Stimulated activated CD8-positive, alpha-beta memory T cell treated with anti-CD3 and anti-CD28 coated beads, Interleukin-7, amount 100 ng/mL, for 48 hours (primary cell): Measurements from ENCODE around the gene C2orf42.
"Not testable (repeated sequence)": the region's sequence is repeated elsewhere in the genome, so short reads cannot be mapped to it uniquely, and the experiment has no call there.

Source experiments
- DNase-seq, 2 donors: peaks; one replicate each; pipeline ENCODE4 v3.0.0-alpha.2; 2020; ENCODE audit warnings: low read depth in 1 of 2; ENCODE audit errors: extremely low read depth in 1 of 2

Gene C2orf42

DNA sequence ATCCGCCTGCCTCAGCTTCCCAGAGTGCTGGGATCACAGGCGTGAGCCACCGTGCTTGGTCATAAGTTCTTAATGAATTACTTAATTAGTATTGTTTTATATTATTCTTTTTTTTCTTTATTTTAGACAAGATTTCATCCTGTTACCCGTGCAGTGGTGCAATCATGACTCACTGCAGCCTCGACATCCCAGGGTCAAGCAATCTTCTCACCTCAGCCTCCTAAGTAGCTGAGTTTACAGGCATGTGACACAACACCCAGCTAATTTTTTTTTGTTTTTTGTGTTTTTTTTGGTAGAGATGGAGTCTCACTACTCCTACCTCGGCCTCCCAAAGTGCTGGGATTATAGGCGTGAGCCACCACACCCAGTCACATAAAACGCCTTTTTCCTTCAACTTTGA is 17.3 kb downstream of the C2orf42 start:
- DNase-seq = no peak

DNA sequence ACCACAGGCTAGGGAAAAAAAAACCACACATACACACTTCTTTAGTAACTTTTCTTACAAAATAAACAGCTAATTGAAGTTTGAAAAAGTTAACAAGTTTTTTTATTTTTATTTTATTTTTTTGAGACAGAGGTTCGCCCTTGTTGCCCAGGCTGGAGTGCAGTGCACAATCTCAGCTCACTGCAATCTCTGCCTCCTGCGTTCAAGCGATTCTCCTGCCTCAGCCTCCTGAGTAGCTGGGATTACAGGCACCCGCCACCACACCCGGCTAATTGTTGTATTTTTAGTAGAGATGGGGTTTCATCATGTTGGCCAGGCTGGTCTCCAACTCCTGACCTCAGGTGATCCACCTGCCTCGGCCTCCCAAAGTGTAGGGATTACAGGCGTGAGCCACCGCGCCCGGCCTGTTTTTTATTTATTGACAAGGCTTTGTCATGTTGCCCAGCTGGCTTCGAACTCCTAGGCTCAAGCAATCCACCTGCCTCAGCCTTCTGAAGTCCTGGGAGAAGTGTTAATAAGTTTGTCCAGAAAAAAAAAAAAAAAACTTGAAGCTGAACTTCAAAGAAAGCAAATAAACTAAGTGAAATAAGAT is 21.1 kb downstream of the C2orf42 start:
- DNase-seq = not testable (repeated sequence)

DNA sequence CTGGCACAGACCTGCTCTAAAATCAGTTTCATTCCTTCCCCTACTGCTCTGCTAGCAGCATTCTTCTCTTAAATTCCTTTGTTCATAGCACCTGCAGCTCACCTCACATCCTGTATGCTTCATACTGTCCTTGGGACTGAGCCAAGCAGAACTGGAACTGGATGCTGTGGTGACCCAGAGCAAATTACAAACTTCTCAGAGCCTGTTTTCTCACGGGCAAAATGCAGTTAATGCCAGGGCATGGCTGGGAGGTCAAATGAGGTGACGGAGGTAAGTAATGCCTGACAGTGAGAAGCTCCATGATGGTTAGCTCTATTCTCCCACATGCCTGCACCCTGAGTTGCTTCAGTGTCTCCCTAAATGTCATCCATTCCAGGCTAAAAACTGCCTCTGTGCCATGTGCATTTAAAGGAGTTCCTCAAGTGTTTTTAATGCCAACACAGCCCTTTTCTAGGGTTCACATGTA is 29.7 kb downstream of the C2orf42 start:
- no peak for DNase-seq

DNA sequence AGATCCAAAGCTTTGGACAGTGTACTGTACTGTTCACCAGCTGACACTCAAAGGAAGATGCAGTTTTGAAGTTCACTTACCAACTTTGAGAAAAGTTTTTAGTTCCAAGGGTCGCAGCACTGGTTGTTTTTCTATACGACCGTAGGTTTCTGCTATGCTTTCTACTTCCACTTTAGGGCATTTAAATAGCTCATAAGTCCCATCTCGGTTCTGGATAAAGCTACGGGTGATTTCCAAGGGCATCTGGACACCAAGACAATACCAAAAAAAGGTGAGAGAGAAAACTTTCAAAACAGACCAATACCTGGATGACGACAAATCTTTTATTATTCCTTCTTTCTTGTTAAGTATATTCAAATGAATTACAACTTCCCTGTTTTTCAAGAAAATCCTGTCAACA is 30.3 kb downstream of the C2orf42 start:
- no peak for DNase-seq

DNA sequence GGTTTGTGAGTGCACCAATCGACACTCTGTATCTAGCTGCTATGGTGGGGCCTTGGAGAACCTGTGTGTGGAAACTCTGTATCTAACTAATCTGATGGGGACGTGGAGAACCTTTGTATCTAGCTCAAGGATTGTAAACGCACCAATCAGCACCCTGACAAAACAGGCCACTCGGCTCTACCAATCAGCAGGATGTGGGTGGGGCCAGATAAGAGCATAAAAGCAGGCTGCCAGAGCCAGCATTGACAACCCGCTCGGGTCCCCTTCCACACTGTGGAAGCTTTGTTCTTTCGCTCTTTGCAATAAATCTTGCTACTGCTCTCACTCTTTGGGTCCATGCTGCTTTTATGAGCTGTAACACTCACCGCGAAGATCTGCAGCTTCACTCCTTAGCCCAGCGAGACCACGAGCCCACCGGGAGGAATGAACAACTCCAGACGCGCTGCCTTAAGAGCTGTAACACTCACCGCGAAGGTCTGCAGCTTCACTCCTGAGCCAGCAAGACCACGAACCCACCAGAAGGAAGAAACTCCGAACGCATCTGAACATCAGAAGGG is 41.6 kb downstream of the C2orf42 start:
- not testable (repeated sequence) for DNase-seq

DNA sequence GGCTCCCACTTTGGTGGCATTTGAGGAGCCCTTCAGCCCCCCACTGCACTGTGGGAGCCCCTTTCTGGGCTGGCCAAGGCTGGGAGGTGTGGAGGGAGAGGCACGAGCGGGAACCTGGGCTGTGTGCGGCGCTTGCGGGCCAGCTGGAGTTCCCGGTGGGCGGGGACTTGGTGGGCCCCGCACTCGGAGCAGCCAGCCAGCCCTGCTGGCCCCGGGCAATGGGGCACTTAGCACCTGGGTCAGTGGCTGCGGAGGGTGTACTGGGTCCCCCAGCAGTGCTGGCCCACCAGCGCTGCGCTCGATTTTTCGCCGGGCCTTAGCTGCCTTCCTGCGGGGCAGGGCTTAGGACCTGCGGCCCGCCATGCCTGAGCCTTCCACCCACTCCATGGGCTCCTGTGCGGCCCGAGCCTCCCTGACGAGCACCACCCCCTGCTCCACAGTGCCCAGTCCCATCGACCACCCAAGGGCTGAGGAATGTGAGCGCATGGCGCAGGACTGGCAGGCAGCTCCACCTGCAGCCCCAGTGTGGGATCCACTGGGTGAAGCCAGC is 42.5 kb downstream of the C2orf42 start:
- not testable (repeated sequence) for DNase-seq

DNA sequence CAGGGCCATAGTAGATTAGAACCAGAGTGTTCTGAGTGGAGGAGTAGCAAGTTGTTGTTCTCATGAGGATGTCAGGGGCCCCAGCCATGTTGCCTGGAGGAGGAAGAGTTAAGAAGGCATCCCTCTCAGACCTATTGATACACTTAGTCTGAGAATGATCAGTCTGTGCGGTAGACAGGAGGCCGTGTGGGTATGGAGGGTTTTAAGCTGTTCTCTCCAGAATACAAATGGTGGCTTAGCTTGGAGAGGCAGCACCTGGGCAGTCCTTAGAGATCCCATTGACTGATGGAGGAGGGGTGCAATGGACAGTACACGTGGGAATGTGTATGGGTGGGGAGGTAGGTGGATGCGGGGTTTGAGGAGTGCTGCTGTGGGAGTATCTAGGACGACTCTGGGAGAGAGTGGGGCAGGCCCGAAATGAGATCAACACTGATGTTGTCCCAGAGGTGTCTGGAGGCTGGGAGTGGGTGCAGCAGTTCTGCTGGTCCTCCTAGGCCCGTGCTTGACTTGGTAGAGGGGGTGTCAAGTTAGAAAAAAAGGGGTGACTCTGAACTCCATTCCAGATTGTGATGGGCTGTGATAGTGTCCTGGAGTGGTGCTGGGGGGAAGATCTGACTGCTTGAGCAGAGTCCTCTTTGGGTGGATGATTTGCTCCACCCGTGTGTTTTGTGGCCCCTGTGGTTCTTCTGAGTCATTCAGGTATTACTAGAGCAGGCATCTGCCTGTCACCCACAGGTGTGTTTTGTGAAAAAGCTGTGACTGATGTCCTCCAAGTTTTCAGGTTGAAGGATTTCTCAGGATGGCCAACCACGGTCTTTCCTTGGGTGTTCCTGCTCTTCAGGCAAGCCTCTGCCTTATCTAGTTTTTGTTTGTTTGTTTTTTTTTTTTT is 44.7 kb downstream of the C2orf42 start:
- no peak for DNase-seq

DNA sequence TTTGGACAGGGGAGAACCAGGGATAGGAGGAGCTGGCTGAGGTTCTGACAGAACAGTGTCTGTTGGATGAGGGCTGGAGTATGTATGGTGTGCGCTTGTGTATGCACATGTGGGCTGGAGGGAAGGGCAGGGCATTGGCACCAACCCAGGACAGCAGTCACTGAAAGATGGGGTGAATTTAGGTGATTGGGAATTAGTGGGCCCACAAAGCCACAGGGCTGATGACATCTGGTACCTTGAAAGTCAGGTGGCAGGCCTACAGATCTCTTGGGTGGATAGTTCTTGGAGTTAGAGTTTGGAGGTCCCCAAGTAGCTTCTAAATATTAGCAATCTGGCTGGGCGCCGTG is 45.7 kb downstream of the C2orf42 start:
- no peak for DNase-seq

DNA sequence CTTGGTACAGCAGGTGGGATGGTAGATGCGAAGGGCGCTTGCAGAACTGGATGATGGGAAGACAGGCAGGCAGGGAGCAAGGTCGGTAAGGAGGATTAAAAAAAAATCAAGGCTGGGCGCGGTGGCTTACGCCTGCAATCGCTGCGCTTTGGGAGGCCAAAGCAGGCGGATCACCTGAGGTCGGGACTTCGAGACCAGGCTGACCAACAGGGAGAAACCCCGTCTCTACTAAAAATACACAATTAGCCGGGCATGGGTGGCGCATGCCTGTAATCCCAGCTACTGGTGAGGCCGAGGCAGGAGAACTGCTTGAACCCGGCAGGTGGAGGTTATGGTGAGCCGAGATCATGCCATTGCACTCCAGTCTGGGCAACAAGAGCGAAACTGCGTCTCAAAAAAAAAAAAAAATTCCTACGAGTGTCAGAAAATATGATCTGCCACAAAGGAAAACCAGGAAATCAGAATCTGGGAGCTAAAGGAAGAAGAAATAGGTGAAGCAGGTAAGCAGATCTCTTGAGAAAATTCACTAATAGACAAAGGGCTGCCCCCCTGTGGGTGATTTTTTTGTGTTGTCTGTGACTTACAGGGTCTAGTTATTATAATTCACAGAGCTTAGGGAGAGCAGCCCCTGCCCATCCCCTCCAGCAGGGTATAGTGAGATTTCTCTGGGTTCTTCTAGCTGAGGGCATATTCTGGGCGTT is 46.2 kb downstream of the C2orf42 start:
- no peak for DNase-seq

DNA sequence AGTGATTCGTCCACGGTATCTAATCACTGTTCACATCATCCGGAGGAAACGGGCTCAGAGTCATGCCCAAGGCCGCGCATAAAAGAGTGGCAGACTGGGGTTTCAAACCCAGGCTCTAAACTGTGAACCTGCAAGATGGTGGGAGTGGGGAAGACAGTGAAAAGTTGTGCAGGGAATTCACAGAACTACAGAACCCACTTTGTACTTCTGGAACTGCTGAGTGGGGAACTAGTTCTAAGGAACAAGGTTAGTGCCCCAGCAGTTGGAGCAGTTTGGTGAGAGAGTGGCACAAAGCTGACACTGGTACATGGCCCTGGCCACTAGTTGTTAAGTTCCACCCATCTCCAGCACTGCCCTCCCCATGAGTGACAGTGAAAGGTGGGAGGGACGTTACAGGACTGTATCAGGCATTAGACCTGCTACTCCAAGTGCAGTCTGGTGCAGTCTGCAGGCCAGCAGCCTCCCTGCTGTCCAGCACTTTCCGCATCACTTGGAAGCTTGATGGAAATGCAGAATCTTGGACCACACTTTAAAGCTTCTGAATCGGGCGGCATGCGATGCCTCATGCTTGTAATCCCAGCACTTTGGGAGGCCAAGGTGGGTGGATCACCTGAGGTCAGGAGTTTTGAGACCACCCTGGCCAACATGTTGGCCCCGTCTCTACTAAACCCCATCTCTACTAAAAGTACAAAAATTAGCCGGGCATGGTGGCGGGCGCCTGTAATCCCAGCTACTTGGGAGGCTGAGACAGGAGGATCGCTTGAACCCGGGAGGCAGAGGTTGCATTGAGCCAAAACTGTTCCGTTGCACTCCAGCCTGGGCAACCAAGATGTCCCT is 47.3 kb downstream of the C2orf42 start:
- no peak for DNase-seq

DNA sequence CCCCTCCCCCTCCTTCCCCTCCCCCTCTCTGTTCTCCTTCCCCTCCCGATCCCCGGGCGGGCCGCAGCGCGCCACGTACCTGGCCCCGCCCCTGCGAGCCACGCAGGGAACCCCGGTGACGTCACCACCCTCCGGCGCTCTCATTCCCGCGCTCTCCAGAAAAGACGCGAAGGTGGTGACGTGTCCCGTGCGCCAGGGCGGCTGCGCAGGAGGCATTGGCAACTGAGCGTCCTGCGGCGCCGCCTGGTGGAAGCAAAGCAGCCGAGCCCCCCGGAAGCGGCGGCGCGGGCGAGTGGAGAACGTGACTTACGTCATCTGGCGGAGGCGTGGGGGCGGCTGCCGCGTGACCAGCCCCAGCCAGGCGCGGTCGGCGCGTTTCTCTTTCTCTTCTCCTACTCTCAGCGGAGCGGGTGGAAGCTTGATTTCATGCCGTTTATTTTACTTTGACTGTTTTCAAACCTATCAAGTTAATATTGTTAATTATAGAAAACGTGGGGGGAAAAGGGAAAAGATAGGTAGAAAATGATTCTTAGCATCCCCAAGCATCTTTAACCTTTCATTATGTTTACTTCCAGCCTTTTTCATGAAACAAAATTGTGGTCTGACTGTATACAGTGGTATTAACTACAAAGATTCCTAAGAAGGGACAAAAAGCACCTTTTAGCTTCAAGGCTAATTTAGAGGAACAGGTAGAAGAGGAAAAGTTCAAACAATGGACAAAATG is 48.1 kb downstream of the C2orf42 start:
- peak; percentile 100 for DNase-seq

DNA sequence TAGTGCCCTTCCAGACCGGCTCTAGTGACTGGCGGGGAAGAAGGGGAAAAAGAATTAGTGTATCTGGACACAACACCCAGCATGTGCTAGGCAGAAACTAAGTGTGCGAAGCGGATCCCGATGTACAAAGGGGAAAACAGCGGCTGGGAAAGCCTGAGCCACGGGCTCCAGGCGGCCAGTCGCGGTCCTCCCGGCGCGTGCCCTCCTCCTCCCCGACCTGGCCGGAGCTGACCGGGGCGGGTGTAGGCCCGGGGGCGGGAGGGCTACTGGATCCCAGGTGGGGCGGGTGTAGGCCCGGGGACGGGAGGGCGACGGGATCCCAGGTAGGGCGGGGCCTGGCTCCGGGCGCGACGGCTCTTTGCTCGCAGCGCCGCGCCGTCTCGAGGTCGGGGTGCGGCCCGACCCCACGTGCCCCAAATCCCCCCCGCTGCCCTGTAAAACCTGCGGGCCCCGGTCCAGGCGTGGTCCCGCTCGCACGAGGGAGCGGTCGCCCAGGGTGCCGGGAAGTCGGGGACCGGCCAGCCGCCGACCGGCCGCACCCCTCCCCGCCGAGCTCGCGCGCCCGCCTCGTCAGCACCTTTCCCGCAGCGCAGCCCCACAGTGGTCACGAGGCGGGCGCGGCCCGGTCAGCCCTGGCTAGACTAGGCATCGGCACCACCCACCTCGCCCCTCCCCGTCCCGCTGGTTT is 48.8 kb downstream of the C2orf42 start:
- no peak for DNase-seq

DNA sequence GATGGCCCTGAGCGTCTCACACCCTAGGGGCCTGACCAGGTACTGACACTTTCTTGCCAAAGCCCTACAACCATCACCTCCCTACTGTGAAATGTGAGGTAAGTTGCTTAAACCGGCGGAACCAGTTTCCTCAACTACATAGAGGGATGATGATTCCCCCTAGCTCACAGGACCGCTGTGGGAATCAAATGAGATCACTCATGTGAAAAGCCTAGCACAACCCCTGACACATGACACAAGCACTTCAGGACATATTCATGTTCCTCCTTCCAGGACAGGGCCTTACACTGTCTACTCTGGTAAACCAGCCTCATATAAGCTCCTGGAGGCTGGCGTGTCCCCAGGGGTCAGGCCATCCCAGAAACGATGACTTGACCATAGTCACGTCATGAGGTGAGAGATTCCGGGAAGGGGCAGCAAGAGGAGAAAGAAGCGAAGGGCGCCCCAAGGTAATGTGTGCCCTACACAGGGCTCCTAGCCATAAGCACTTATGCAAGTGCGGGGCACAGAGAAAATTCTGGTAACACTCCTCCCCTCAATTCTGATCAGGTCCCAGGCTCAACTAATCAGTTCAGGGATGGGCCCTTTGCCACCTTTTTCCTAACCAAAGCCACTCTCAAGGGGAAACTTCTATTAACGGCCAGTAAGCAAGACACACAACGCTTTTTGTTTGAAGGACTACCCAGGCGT is 49.5 kb downstream of the C2orf42 start:
- DNase-seq = no peak

DNA sequence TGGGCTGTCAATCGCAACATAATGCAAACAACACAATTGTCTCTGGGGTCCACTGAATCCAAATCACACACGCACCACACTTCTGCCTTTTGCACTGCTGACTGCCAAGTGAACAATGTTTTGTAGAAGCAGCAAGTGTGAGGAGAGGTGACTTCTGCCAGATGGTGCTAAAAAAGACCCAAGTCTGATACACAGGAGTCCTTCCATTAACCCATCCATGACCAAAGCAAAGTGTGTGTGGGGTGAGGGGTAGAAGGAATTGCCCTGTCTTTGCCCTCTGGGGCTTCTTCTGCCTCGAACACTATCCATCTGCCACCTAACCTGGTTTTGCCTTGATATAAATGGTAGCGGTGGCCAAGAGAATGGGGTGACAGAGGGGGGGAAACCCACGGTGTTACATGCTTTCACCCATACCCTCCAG is 50.0 kb downstream of the C2orf42 start:
- DNase-seq = no peak

DNA sequence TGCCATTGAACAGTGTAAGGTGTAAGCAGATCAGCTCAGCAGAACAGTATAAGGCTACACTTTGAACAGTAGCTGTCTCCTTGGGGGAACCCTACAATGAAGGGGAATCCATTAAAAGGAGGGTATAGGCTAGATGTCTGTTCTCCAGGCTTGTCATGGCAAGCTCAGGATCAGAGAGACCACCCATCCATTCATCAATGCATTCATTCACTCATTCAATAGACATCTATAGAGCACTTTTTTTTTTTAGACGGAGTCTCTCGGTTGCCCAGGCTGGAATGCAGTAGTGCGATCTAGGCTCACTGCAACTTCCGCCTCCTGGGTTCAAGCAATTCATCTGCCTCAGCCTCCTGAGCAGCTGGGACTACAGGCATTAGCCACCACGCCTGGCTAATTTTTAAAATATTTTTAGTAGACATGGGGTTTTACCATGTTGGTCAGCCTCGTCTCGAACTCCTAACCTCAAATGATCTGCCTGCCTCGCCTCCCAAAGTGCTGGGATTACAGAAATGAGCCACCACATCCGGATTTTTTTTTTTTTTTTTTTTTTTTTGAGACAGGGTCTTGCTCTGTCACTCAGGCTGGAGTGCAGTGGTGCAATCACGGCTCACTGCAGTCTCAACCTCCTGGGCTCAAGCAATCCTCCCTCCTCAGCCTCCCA is 56.4 kb downstream of the C2orf42 start:
- DNase-seq = not testable (repeated sequence)

DNA sequence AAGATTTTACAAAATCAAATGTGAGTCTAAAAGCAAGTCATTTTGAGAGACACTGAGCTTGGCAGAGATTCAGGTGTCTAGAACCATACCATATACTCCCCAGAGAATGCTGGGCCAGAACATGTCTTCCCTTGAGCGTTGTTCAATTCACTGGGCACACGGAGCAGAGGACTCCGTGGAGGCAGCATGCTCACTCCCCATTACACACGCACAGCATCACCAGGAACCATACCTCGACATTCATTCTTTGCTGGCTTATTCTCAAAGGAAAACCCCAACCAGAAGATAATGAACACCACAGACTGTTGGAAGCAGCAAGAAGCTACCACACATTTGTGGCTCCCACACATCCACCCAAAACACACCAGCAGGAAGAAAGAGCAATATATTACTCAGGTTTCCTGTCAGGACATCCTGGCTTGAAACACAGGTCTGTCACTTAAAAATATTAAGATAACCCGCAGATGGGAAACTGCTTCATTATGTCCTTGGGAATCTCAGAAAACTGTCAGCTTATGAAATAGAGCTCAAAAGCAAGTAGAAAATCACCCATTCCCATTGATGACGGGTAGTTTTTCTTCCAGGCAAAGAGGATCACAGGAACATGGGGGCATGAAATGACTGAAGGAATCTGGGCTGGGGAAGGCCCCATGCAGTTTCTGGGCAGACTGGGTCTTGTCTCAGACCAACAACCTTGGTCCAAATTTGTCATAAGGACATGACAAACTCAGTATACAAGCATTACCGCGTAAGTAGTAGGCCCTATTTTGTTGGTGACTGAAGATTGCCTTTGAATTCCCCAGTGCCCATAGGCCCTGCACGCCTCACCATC is 57.1 kb downstream of the C2orf42 start:
- no peak for DNase-seq

DNA sequence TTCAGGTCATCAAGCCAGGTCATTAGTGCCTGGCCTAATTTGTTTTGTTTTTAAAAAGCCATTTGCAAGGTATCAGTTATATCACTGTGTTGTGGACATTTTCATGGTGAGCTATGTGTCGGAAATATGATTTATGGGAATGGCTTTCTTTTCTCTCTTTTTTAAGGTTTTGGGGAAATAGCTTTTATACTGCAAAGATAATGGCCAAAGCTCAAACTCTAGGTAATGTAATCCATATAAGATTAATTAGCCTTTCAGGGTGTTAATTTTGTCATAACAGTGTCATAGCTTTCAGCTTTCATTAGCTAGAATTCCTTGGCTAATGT is 57.7 kb downstream of the C2orf42 start:
- no peak for DNase-seq
